Small intestine (tissue), 7 donors: ENCODE data around the gene PTGES3. TPM values are rescaled to one million over a fixed set of nuclear protein-coding genes. Genes with fewer than 3 reads are reported as not detected.

Source experiments
- DNase-seq, 2 donors: peaks; one replicate each; pipeline versions ENCODE4 v3.0.0 to v3.0.0-alpha.2; 2013
- FAIRE-seq: peaks from 2 replicates; lab custom pipeline; 2012; peaks lifted over from hg19 to GRCh38; lab: Jason Lieb, UNC
- H3K27ac ChIP-seq, 3 donors: one replicate each; pipeline ENCODE4 v1.5.1; 2013; ENCODE audit warnings: low read length in 2 of 3, mild to moderate bottlenecking in 2 of 3, control low read depth in 1 of 3, inconsistent platforms in 1 of 3, low read depth in 1 of 3, moderate library complexity in 1 of 3
- H3K27me3 ChIP-seq, 3 donors: one replicate each; pipeline ENCODE4 v1.6.1; 2013; ENCODE audit warnings: low read length in 3 of 3, inconsistent platforms in 1 of 3; ENCODE audit not compliant: control insufficient read depth in 3 of 3, insufficient read depth in 3 of 3
- H3K36me3 ChIP-seq, 3 donors: one replicate each; pipeline ENCODE4 v1.6.1; 2013; ENCODE audit warnings: low read length in 3 of 3, inconsistent platforms in 1 of 3, low read depth in 1 of 3, mild to moderate bottlenecking in 1 of 3, moderate library complexity in 1 of 3; ENCODE audit not compliant: control insufficient read depth in 3 of 3, insufficient read depth in 2 of 3
- H3K4me1 ChIP-seq, 3 donors: one replicate each; pipeline ENCODE4 v1.6.1; 2013; ENCODE audit warnings: low read length in 2 of 3, inconsistent platforms in 1 of 3, low read depth in 1 of 3, mild to moderate bottlenecking in 1 of 3, moderate library complexity in 1 of 3; ENCODE audit not compliant: control insufficient read depth in 3 of 3, insufficient read depth in 2 of 3
- H3K4me3 ChIP-seq, 3 donors: one replicate each; pipeline ENCODE4 v1.5.1; 2013; ENCODE audit warnings: low read length in 3 of 3, control low read depth in 1 of 3, inconsistent platforms in 1 of 3, low read depth in 1 of 3, mild to moderate bottlenecking in 1 of 3, moderate library complexity in 1 of 3
- H3K9me3 ChIP-seq, 2 donors: one replicate each; pipeline ENCODE4 v1.6.1; 2013; ENCODE audit warnings: low read depth in 1 of 2, low read length in 1 of 2; ENCODE audit not compliant: control insufficient read depth in 2 of 2, insufficient read depth in 1 of 2
- WGBS, 3 donors: extraction: QIAGEN DNeasy Blood & Tissue Kit; methylation state at CpG; one replicate each; pipeline ENCODE4 v1.1.7; 2013; 5-methylcytosine and 5-hydroxymethylcytosine counted together
- polyA plus RNA-seq, 4 donors: library from polyadenylated mRNA; stranded (reverse) in 3 of 4; unstranded in 1 of 4; fragments of 200-250 nt in 3 of 4; fragments of 120-200 nt in 1 of 4; gene quantifications; one replicate each; pipeline versions ENCODE4 v1.2.1 to v1.2.3, GENCODE V29; 2013
- donor health status: healthy with polysubstance abuse.
- donor health status: control.
- donor health status: control.
- donor health status: Bipolar disorder and iron deficiency.
- donor health status: healthy.

The PTGES3 gene
- polyA plus RNA-seq, 4 donors, result 130 to 235 (median 180) TPM

- H3K36me3 ChIP-seq, result peaks cover 21 to 70% (median 58%) of the 10 kb centered on the region in 3 donors
Measured at GRCh38 chr12:56616925-56617324, 71.2 kb downstream of the PTGES3 start.

GRCh38 chr12:56616244-56616643, 71.8 kb downstream of the PTGES3 start:
- 94 to 95% (median 94%) methylated on average over 3 of the region's 3 CpGs for WGBS, 3 donors
- Histone ChIP-seq H3K27ac (no peak overlapping the region), H3K36me3 (peaks cover 25 to 69% (median 62%) of the 10 kb centered on the region in 3 donors), H3K9me3 (no peaks in the 10 kb centered on the region), H3K4me3 (no peak overlapping the region), H3K4me1 (no peaks in the 10 kb centered on the region), H3K27me3 (no peaks in the 10 kb centered on the region)
- FAIRE-seq (no peak), DNase-seq (no peak)

More at GRCh38 chr12:56616925-56617324, 71.2 kb downstream of the PTGES3 start:
- H3K4me1 ChIP-seq, result no peaks in the 10 kb centered on the region
- no peaks in the 10 kb centered on the region for H3K27me3 ChIP-seq
- H3K4me3 ChIP-seq, result no peak overlapping the region
- DNase-seq (no peak), FAIRE-seq (no peak)
- no peak overlapping the region for H3K27ac ChIP-seq
- H3K9me3 ChIP-seq, result no peaks in the 10 kb centered on the region

DNA sequence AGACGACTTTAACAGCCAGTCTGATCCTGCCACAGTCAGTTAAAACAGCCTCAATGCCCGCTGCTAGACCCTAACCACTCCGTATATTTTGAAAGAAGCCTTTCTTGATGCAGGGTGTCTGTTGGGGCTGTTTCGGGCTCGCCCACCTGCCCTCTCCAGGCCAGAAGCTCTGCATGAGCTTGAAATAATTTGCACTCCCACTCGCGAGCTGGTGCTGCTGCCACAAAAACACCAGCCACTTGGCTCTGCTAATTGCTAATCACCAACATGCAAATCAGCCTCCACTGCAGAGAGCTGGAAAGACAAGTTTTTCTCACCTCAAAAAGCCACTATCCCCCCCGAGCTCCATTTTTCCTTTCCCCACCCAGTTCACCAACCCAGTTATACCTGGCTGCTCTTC, 73.5 kb downstream of the PTGES3 start:
- no peak overlapping the region for H3K4me3 ChIP-seq
- H3K4me1 ChIP-seq, result no peaks in the 10 kb centered on the region
- no peaks in the 10 kb centered on the region for H3K27me3 ChIP-seq
- H3K9me3 ChIP-seq, result no peaks in the 10 kb centered on the region
- peaks cover 36 to 74% (median 68%) of the 10 kb centered on the region in 3 donors for H3K36me3 ChIP-seq
- H3K27ac ChIP-seq, result no peak overlapping the region
- 87 to 90% (median 89%) methylated on average over 8 of the region's 8 CpGs for WGBS, 3 donors
- DNase-seq, result no peak
- no peak for FAIRE-seq

Other genes starting within 250 kb of the PTGES3 start
- gene TIMELESS, start 238.9 kb downstream of the PTGES3 start, polyA plus RNA-seq, result 10 to 100 TPM in 2 of 4 donors, 1 to 10 TPM in 2; 3.2 to 21.6 (median 8.6) TPM
- under 1 TPM in 2 of 4 donors, not detected in 2; 0.06 to 0.07 TPM for gene MIP, start 233.6 kb downstream of the PTGES3 start, polyA plus RNA-seq
- 1 to 10 TPM; 1.4 to 4.7 (median 2.6) TPM for gene SPRYD4, start 219.7 kb downstream of the PTGES3 start, polyA plus RNA-seq
- 1 to 10 TPM in 2 of 4 donors, under 1 TPM in 2; 0.54 to 2.1 (median 0.87) TPM for gene GLS2, start 200.1 kb downstream of the PTGES3 start, polyA plus RNA-seq
- gene RBMS2, start 166.5 kb downstream of the PTGES3 start, polyA plus RNA-seq, result 10 to 100 TPM in 1 of 4 donors, 1 to 10 TPM in 3; 2.0 to 23.4 (median 5.8) TPM
- 10 to 100 TPM; 19.2 to 71.1 (median 26.0) TPM for gene BAZ2A, start 58.0 kb downstream of the PTGES3 start, polyA plus RNA-seq
- gene ATP5F1B, start 42.3 kb downstream of the PTGES3 start, polyA plus RNA-seq, result 1,000 to 10,000 TPM in 2 of 4 donors, 100 to 1,000 TPM in 2; 527 to 1,455 (median 997) TPM
- gene NACA, start 37.0 kb upstream of the PTGES3 start, polyA plus RNA-seq, result 1,000 to 10,000 TPM; 1,571 to 2,450 (median 1,843) TPM
- gene PRIM1, start 64.0 kb upstream of the PTGES3 start, polyA plus RNA-seq, result 10 to 100 TPM in 2 of 4 donors, 1 to 10 TPM in 2; 2.0 to 14.7 (median 8.6) TPM
- gene HSD17B6, start 75.0 kb upstream of the PTGES3 start, polyA plus RNA-seq, result 1 to 10 TPM in 2 of 4 donors, under 1 TPM in 1, not detected in 1; 0.22 to 4.0 (median 1.4) TPM
- not detected for gene SDR9C7, start 246.1 kb upstream of the PTGES3 start, polyA plus RNA-seq